Activated CD4-positive, alpha-beta T cell treated with anti-CD3 and anti-CD28 coated beads for 36 hours (primary cell): Measurements from ENCODE around the gene HK3. TPM values are rescaled to one million over a fixed set of nuclear protein-coding genes. Genes with fewer than 3 reads are reported as not detected.
A peak's percentile ranks its signal among the peaks of the same experiment; 100 is the strongest.

Source experiments
- ATAC-seq: fragments of 200-7000 bp; cut with Tn5 transposase; one replicate; pipeline ENCODE4 v1.10.0; 2021; ENCODE audit warnings: mild to moderate bottlenecking, moderate library complexity
- CTCF ChIA-PET: fragments of 350-600 bp; sonication (Branson Sonifier 250); formaldehyde crosslinking; loops from one replicate; lab custom pipeline; 2021; ENCODE audit warnings: antibody characterized with exemption; lab: Charles Lee
- POLR2A ChIA-PET: fragments of 350-600 bp; sonication (Branson Sonifier 250); formaldehyde crosslinking; loops from one replicate; lab custom pipeline; 2021; ENCODE audit warnings: antibody characterized with exemption, inconsistent platforms; lab: Charles Lee
- DNase-seq: peaks from one replicate; pipeline ENCODE4 v3.0.0-alpha.2; 2020
- H3K27ac Mint-ChIP-seq: one replicate; pipeline ENCODE4 v1.8.0; 2021; ENCODE audit warnings: mixed read lengths
- H3K27me3 Mint-ChIP-seq: one replicate; pipeline ENCODE4 v1.8.0; 2021; ENCODE audit warnings: mixed read lengths
- H3K36me3 Mint-ChIP-seq: one replicate; pipeline ENCODE4 v1.8.0; 2021; ENCODE audit warnings: low read depth, mixed read lengths
- H3K4me1 Mint-ChIP-seq: one replicate; pipeline ENCODE4 v1.8.0; 2021; ENCODE audit warnings: mixed read lengths
- H3K4me3 Mint-ChIP-seq: one replicate; pipeline ENCODE4 v1.8.0; 2021; ENCODE audit warnings: mild to moderate bottlenecking, moderate library complexity, mixed read lengths
- H3K9me3 Mint-ChIP-seq: one replicate; pipeline ENCODE4 v1.8.0; 2021; ENCODE audit warnings: low read depth, mixed read lengths
- intact Hi-C, 2 experiments: fragments of 100-400 bp; cut with DNase I in 1 of 2; cut with micrococcal nuclease in 1 of 2; formaldehyde crosslinking; loops; one replicate each; pipeline versions ENCODE4 v1.14.2 to v1.15.1; 2022 to 2024; cut with DNase I, micrococcal nuclease
- total RNA-seq, 2 experiments: library from RNA; stranded (reverse); gene quantifications; one replicate each; pipeline ENCODE4 v1.2.3, GENCODE V29; 2021

The HK3 gene
- total RNA-seq, 2 experiments from 2014 or later: not detected

GRCh38 chr5:176846335-176847140 lies 52.6 kb downstream of the HK3 start:
- Mint-ChIP-seq H3K27me3 (peaks cover 27% of the 10 kb centered on the region), H3K4me1 (no peaks in the 10 kb centered on the region), H3K36me3 (no peaks in the 10 kb centered on the region), H3K27ac (no peak overlapping the region), H3K4me3 (no peak overlapping the region), H3K9me3 (no peaks in the 10 kb centered on the region)
- ATAC-seq: peak; percentile 53
- intact Hi-C loops: no loop called here
- DNase-seq: peak; percentile 33
- CTCF ChIA-PET: no interaction called here
- POLR2A ChIA-PET: no interaction called here

GRCh38 chr5:176845392-176845713 lies 53.8 kb downstream of the HK3 start:
- H3K4me1 Mint-ChIP-seq: no peaks in the 10 kb centered on the region
- ATAC-seq (no peak), DNase-seq (no peak)
- H3K36me3 Mint-ChIP-seq: no peaks in the 10 kb centered on the region
- no peaks in the 10 kb centered on the region for H3K9me3 Mint-ChIP-seq
- H3K27ac Mint-ChIP-seq: no peak overlapping the region
- peaks cover 31% of the 10 kb centered on the region for H3K27me3 Mint-ChIP-seq
- no peak overlapping the region for H3K4me3 Mint-ChIP-seq
- CTCF ChIA-PET: no interaction called here
- intact Hi-C loops: no loop called here
- POLR2A ChIA-PET: no interaction called here

GRCh38 chr5:176844706-176845391 lies 54.3 kb downstream of the HK3 start:
- peaks cover 29% of the 10 kb centered on the region for H3K27me3 Mint-ChIP-seq
- H3K36me3 Mint-ChIP-seq: no peaks in the 10 kb centered on the region
- ATAC-seq (no peak), DNase-seq (no peak)
- CTCF ChIA-PET: no interaction called here
- H3K27ac Mint-ChIP-seq: no peak overlapping the region
- intact Hi-C loops: no loop called here
- POLR2A ChIA-PET: no interaction called here
- H3K9me3 Mint-ChIP-seq: no peaks in the 10 kb centered on the region
- H3K4me1 Mint-ChIP-seq: no peaks in the 10 kb centered on the region
- no peak overlapping the region for H3K4me3 Mint-ChIP-seq

- H3K9me3 Mint-ChIP-seq: no peaks in the 10 kb centered on the region
- POLR2A ChIA-PET: no interaction called here
- H3K27me3 Mint-ChIP-seq: peaks cover 28% of the 10 kb centered on the region
- no peak for DNase-seq
- no peak for ATAC-seq
- H3K4me3 Mint-ChIP-seq: no peak overlapping the region
- no peaks in the 10 kb centered on the region for H3K36me3 Mint-ChIP-seq
- CTCF ChIA-PET: no interaction called here
- H3K27ac Mint-ChIP-seq: no peak overlapping the region
- no peaks in the 10 kb centered on the region for H3K4me1 Mint-ChIP-seq
- intact Hi-C loops: no loop called here
These were observed 54.9 kb downstream of the HK3 start for GRCh38 chr5:176844281-176844680.

- Mint-ChIP-seq H3K4me1 (no peaks in the 10 kb centered on the region), H3K27ac (no peak overlapping the region), H3K4me3 (no peak overlapping the region), H3K9me3 (no peaks in the 10 kb centered on the region), H3K36me3 (no peaks in the 10 kb centered on the region), H3K27me3 (peaks cover 31% of the 10 kb centered on the region)
- POLR2A ChIA-PET: no interaction called here
- no peak for DNase-seq
- CTCF ChIA-PET: no interaction called here
- intact Hi-C loops: no loop called here
- no peak for ATAC-seq
These were observed 55.5 kb downstream of the HK3 start for GRCh38 chr5:176843673-176844072.

GRCh38 chr5:176837707-176838115 lies 61.4 kb downstream of the HK3 start:
- intact Hi-C loops: no loop called here
- Mint-ChIP-seq H3K36me3 (no peaks in the 10 kb centered on the region), H3K27ac (no peak overlapping the region), H3K9me3 (no peaks in the 10 kb centered on the region), H3K4me1 (no peaks in the 10 kb centered on the region), H3K4me3 (no peak overlapping the region), H3K27me3 (peaks cover 28% of the 10 kb centered on the region)
- DNase-seq (peak; percentile 92), ATAC-seq (peak; percentile 93)
- ChIA-PET POLR2A (no interaction called here), CTCF (no interaction called here)

- peaks cover 32% of the 10 kb centered on the region for H3K27me3 Mint-ChIP-seq
- ATAC-seq: no peak
- H3K4me3 Mint-ChIP-seq: no peak overlapping the region
- no peak for DNase-seq
- ChIA-PET POLR2A (no interaction called here), CTCF (no interaction called here)
- intact Hi-C loops: no loop called here
- H3K4me1 Mint-ChIP-seq: no peaks in the 10 kb centered on the region
- no peaks in the 10 kb centered on the region for H3K9me3 Mint-ChIP-seq
- H3K27ac Mint-ChIP-seq: no peak overlapping the region
- H3K36me3 Mint-ChIP-seq: no peaks in the 10 kb centered on the region
These were observed 62.1 kb downstream of the HK3 start for GRCh38 chr5:176836811-176837706.

- ATAC-seq: no peak
These were observed 63.2 kb downstream of the HK3 start for GRCh38 chr5:176835918-176836317.

GRCh38 chr5:176833286-176833685 lies 65.9 kb downstream of the HK3 start:
- DNase-seq (no peak), ATAC-seq (no peak)
- Mint-ChIP-seq H3K27ac (no peak overlapping the region), H3K4me3 (no peak overlapping the region), H3K36me3 (no peaks in the 10 kb centered on the region), H3K27me3 (peaks cover 22% of the 10 kb centered on the region), H3K9me3 (no peaks in the 10 kb centered on the region), H3K4me1 (no peaks in the 10 kb centered on the region)
- CTCF ChIA-PET: interaction anchor here (0.6 to 1.2 kb wide), 2 partner anchors 173 to 187 kb away, joined by 3 read pairs; no protein-coding TSS in a partner anchor
- POLR2A ChIA-PET: no interaction called here
- intact Hi-C loops: no loop called here

More at GRCh38 chr5:176835918-176836317, 63.2 kb downstream of the HK3 start:
- H3K9me3 Mint-ChIP-seq: no peaks in the 10 kb centered on the region
- H3K4me3 Mint-ChIP-seq: no peak overlapping the region
- no peaks in the 10 kb centered on the region for H3K36me3 Mint-ChIP-seq
- CTCF ChIA-PET: interaction anchor here (1.3 kb wide), 1 partner anchor 15 kb away, joined by 3 read pairs; no protein-coding TSS in a partner anchor
- peaks cover 27% of the 10 kb centered on the region for H3K27me3 Mint-ChIP-seq
- H3K4me1 Mint-ChIP-seq: no peaks in the 10 kb centered on the region
- H3K27ac Mint-ChIP-seq: no peak overlapping the region
- DNase-seq: no peak
- intact Hi-C loops: no loop called here
- POLR2A ChIA-PET: no interaction called here

- intact Hi-C loops: no loop called here
- Mint-ChIP-seq H3K4me1 (no peaks in the 10 kb centered on the region), H3K27me3 (peaks cover 22% of the 10 kb centered on the region), H3K4me3 (no peak overlapping the region), H3K9me3 (no peaks in the 10 kb centered on the region), H3K27ac (no peak overlapping the region), H3K36me3 (no peaks in the 10 kb centered on the region)
- DNase-seq (no peak), ATAC-seq (no peak)
- POLR2A ChIA-PET: no interaction called here
- CTCF ChIA-PET: interaction anchor here (0.6 to 1.4 kb wide), 4 partner anchors 19 to 939 kb away, joined by 3 read pairs; no protein-coding TSS in a partner anchor
These were observed 67.0 kb downstream of the HK3 start for GRCh38 chr5:176832162-176832561.

- ChIA-PET CTCF (interaction anchor here (0.7 to 1.4 kb wide), 2 partner anchors 18 to 62 kb away, joined by 3 read pairs; no protein-coding TSS in a partner anchor), POLR2A (no interaction called here)
- ATAC-seq (no peak), DNase-seq (no peak)
- Mint-ChIP-seq H3K4me1 (no peaks in the 10 kb centered on the region), H3K9me3 (no peaks in the 10 kb centered on the region), H3K36me3 (no peaks in the 10 kb centered on the region), H3K27ac (no peak overlapping the region), H3K4me3 (no peak overlapping the region), H3K27me3 (peaks cover 22% of the 10 kb centered on the region)
- intact Hi-C loops: no loop called here
These were observed 67.7 kb downstream of the HK3 start for GRCh38 chr5:176831425-176831824.
